Measurements from ENCODE around the gene CAMKK2. TPM values are rescaled to one million over a fixed set of nuclear protein-coding genes. Genes with fewer than 3 reads are reported as not detected.

CAMKK2 gene
- total RNA-seq = 10 to 100 TPM; 24.9 to 58.2 (median 38.5) TPM

- DNase-seq (ENCODE audit: low spot score) (peak; percentile 27), ATAC-seq (ENCODE audit: low FRiP score) (peak; percentile 94)
- no peak for TF ChIP-seq CTCF (IDR thresholded peaks at IDR 0.05)
These were observed at the start of gene CAMKK2 for GRCh38 chr12:121296618-121297434. TSS of gene CAMKK2 (minus strand) at chr12:121296709. CDS start at chr12:121274526, 22,183 bp downstream.

GRCh38 chr12:121345151-121345815, 48.8 kb upstream of the CAMKK2 start:
- no peak for DNase-seq (ENCODE audit: low spot score)
- TF ChIP-seq CTCF (IDR thresholded peaks at IDR 0.05) = no peak
- no peak for ATAC-seq (ENCODE audit: low FRiP score)

- no peak for TF ChIP-seq CTCF (IDR thresholded peaks at IDR 0.05)
- DNase-seq (ENCODE audit: low spot score) (no peak), ATAC-seq (ENCODE audit: low FRiP score) (no peak)
These were observed 48.0 kb upstream of the CAMKK2 start for GRCh38 chr12:121344506-121344905.

GRCh38 chr12:121337416-121337815, 40.9 kb upstream of the CAMKK2 start:
- ATAC-seq (ENCODE audit: low FRiP score) (no peak), DNase-seq (ENCODE audit: low spot score) (no peak)
- no peak for TF ChIP-seq CTCF (IDR thresholded peaks at IDR 0.05)

- ATAC-seq (ENCODE audit: low FRiP score) = peak; percentile 87
- no peak for TF ChIP-seq CTCF (IDR thresholded peaks at IDR 0.05)
- no peak for DNase-seq (ENCODE audit: low spot score)
These were observed 38.2 kb upstream of the CAMKK2 start for GRCh38 chr12:121334513-121335343.

GRCh38 chr12:121333747-121334146, 37.2 kb upstream of the CAMKK2 start:
- no peak for TF ChIP-seq CTCF (IDR thresholded peaks at IDR 0.05)
- DNase-seq (ENCODE audit: low spot score) = no peak
- no peak for ATAC-seq (ENCODE audit: low FRiP score)
